Vagina (tissue), 2 donors: ENCODE results near the gene IFNG. TPM values are rescaled to one million over a fixed set of nuclear protein-coding genes. Genes with fewer than 3 reads are reported as not detected.

ENCODE experiments used
- DNase-seq, 2 donors: peaks; one replicate each; pipeline ENCODE4 v3.0.0-alpha.2; 2017; ENCODE audit errors: extremely low spot score in 2 of 2
- H3K27ac ChIP-seq: fragments of 200-600 bp; sonication (generic); one replicate; pipeline ENCODE4 v1.5.1; 2019
- H3K27me3 ChIP-seq: fragments of 200-600 bp; sonication (generic); one replicate; pipeline ENCODE4 v1.5.1; 2019
- H3K36me3 ChIP-seq, 2 donors: fragments of 200-600 bp; sonication (generic); one replicate each; pipeline ENCODE4 v1.5.1; 2017 to 2019
- H3K4me1 ChIP-seq: fragments of 200-600 bp; sonication (generic); one replicate; pipeline ENCODE4 v1.5.1; 2019
- H3K4me3 ChIP-seq, 2 donors: fragments of 200-600 bp; sonication (generic); 1 replicate in 1 of 2; 2 replicates in 1 of 2; pipeline ENCODE4 v1.5.1; 2016 to 2019
- H3K9me3 ChIP-seq: fragments of 200-600 bp; sonication (generic); one replicate; pipeline ENCODE4 v1.5.1; 2019
- POLR2A ChIP-seq, 2 donors: fragments of 450-650 bp; IDR thresholded peaks; one replicate each; pipeline ENCODE4 v1.6.1; 2017; ENCODE audit warnings: antibody characterized with exemption in 2 of 2, mild to moderate bottlenecking in 2 of 2, moderate library complexity in 2 of 2
- POLR2AphosphoS5 ChIP-seq, 2 donors: sonication (generic); formaldehyde crosslinking; IDR thresholded peaks; one replicate each; pipeline ENCODE4 v1.9.0; 2017; ENCODE audit warnings: antibody characterized with exemption in 2 of 2, mild to moderate bottlenecking in 2 of 2, low read depth in 1 of 2; ENCODE audit not compliant: insufficient read depth in 1 of 2
- intact Hi-C: fragments of 100-400 bp; cut with DNase I; formaldehyde crosslinking; loops from one replicate; pipeline ENCODE4 v1.15.1; 2023
- total RNA-seq: library from RNA; depleted of rRNA; stranded (reverse); fragments of >200 nt; gene quantifications from one replicate; pipeline ENCODE4 v1.2.3, GENCODE V29; 2016
- TF ChIP-seq, protein P1 (sequence below), 3 experiments: fragments of 450-650 bp in 2 of 3; fragments of 200-600 bp in 1 of 3; sonication (generic) in 1 of 3; IDR thresholded peaks; one replicate each; pipeline ENCODE4 v1.5.1; 2017 to 2019; ENCODE audit warnings: antibody characterized with exemption in 3 of 3, mild to moderate bottlenecking in 2 of 3, moderate library complexity in 2 of 3

Gene IFNG
- total RNA-seq, 1 donor from 2014 or later = not detected

DNA sequence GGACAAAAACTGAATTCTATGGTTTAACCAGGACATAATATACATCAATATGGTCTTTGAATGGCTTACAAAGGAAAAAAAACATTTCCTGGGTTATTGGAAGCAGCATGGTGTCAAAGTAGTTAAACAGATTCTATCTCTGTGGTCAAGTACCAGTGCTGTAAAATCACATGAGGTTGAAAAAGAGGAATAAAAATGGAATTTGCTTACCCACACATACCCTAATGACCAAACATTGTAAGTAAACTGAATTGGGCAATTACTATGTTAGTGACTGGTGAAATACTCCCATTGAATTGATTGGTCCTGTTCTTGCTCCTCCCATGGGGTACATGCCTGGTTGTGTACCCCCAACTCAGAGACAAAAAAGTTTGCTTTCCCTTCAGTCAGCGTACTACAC, 19.6 kb downstream of the IFNG start:
- DNase-seq = no peak
- Histone ChIP-seq H3K4me1 (no peaks in the 10 kb centered on the region), H3K36me3 (no peaks in the 10 kb centered on the region), H3K27me3 (no peaks in the 10 kb centered on the region), H3K9me3 (no peaks in the 10 kb centered on the region), H3K4me3 (no peak overlapping the region), H3K27ac (no peak overlapping the region)
- no peak for TF ChIP-seq POLR2AphosphoS5 (IDR thresholded peaks at IDR 0.05; ENCODE audit: insufficient read depth in 1 of 2, low read depth in 1 of 2)
- no peak for TF ChIP-seq POLR2A (IDR thresholded peaks at IDR 0.05)
- TF ChIP-seq, protein P1, sequence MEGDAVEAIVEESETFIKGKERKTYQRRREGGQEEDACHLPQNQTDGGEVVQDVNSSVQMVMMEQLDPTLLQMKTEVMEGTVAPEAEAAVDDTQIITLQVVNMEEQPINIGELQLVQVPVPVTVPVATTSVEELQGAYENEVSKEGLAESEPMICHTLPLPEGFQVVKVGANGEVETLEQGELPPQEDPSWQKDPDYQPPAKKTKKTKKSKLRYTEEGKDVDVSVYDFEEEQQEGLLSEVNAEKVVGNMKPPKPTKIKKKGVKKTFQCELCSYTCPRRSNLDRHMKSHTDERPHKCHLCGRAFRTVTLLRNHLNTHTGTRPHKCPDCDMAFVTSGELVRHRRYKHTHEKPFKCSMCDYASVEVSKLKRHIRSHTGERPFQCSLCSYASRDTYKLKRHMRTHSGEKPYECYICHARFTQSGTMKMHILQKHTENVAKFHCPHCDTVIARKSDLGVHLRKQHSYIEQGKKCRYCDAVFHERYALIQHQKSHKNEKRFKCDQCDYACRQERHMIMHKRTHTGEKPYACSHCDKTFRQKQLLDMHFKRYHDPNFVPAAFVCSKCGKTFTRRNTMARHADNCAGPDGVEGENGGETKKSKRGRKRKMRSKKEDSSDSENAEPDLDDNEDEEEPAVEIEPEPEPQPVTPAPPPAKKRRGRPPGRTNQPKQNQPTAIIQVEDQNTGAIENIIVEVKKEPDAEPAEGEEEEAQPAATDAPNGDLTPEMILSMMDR (IDR thresholded peaks at IDR 0.05) = no peak
- intact Hi-C loops = no loop called here

DNA sequence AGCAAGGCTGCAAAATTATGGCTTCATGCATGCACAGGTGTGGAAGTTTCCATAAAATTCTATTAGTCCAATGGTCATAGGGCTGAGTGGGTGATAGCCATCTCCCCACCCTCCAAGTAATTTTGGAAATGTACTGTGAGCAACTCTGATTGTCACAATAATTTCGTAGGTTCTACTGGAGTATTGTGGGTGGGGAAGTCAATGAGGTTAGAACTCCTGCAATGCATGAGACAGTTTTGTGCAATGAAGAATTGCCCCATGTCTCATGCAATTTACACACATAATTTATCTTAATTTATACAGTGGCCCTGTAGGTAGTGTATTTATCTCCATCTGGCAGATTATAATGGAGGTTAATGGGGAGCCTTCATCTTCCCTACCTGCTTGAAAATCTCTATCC, 20.5 kb downstream of the IFNG start:
- intact Hi-C loops = no loop called here
- Histone ChIP-seq H3K9me3 (no peaks in the 10 kb centered on the region), H3K27me3 (no peaks in the 10 kb centered on the region), H3K27ac (no peak overlapping the region), H3K4me1 (no peaks in the 10 kb centered on the region), H3K4me3 (no peak overlapping the region), H3K36me3 (no peaks in the 10 kb centered on the region)
- TF ChIP-seq POLR2A (IDR thresholded peaks at IDR 0.05) (no peak), POLR2AphosphoS5 (IDR thresholded peaks at IDR 0.05; ENCODE audit: insufficient read depth in 1 of 2, low read depth in 1 of 2) (no peak)
- TF ChIP-seq, protein P1 (IDR thresholded peaks at IDR 0.05) = no peak
- no peak for DNase-seq

DNA sequence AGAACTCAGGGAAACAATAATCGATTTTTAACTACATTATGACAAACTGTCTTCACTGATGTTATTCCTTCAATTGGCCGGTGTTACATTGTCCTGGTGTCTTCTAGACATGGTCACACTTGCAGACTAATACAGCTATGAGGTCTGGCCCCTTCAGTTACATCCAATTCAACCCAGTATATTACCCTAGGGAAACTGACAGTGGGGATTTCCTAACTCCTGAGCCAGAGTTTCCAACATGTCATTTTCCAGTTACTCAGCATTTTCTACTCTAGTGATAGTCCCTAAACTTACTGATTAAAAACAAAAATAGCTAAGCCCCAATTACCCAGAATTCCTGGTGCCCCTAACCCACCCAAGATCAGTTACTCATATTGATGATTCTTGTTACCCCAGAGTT, 21.1 kb downstream of the IFNG start:
- DNase-seq = no peak
- Histone ChIP-seq H3K27me3 (no peaks in the 10 kb centered on the region), H3K27ac (no peak overlapping the region), H3K4me1 (no peaks in the 10 kb centered on the region), H3K36me3 (no peaks in the 10 kb centered on the region), H3K9me3 (no peaks in the 10 kb centered on the region), H3K4me3 (no peak overlapping the region)
- TF ChIP-seq, protein P1 (IDR thresholded peaks at IDR 0.05) = no peak
- TF ChIP-seq POLR2AphosphoS5 (IDR thresholded peaks at IDR 0.05; ENCODE audit: insufficient read depth in 1 of 2, low read depth in 1 of 2) = no peak
- no peak for TF ChIP-seq POLR2A (IDR thresholded peaks at IDR 0.05)
- intact Hi-C loops = no loop called here

DNA sequence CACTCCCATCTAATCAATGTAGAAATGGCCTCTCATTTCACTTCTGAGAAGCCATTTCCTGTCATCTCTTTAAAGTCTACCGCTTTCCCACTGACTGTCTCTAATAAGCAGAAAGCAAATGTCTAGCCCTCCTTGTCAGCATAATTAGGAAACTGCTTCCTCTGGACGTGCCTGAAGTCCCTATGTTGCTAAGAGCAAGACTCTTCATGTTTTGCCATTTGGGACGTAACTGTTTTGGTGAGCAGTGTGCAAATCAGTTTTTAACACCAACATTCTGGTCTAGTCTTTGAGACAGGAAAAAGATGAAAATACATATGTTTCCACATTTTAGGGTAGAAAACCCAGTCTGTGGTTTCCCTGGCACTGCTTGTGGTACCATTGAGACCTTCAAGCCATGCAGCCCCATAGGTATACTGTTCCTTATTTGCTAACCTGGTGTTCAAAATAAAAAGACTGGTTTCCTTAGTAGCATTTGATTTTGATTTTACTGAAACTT, 22.2 kb downstream of the IFNG start:
- no peak for DNase-seq
- no peaks in the 10 kb centered on the region for H3K36me3 ChIP-seq
- no peaks in the 10 kb centered on the region for H3K4me1 ChIP-seq
- no peak overlapping the region for H3K27ac ChIP-seq
- H3K27me3 ChIP-seq = no peaks in the 10 kb centered on the region
- TF ChIP-seq POLR2AphosphoS5 (IDR thresholded peaks at IDR 0.05; ENCODE audit: insufficient read depth in 1 of 2, low read depth in 1 of 2) = no peak
- TF ChIP-seq POLR2A (IDR thresholded peaks at IDR 0.05) = no peak
- TF ChIP-seq, protein P1 (IDR thresholded peaks at IDR 0.05) = no peak
- no peak overlapping the region for H3K4me3 ChIP-seq
- intact Hi-C loops = no loop called here
- no peaks in the 10 kb centered on the region for H3K9me3 ChIP-seq

DNA sequence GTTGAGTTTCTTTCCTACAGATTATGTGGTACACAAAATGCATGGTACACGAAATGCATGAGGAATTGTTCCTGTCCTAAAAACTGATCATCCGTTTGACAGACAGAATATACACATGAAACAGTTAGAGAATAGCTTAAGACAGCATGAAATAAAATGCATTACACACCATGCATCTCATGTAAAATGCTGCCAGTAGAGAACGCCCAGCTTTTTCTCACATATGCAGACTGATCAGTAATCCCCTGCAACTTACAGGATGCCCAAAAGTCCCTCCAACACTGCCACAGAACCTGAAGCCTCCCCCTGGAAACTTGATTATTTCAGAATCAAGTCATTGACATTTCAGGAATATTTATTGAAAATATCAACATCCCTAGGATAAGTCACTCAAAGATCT, 24.0 kb downstream of the IFNG start:
- TF ChIP-seq POLR2AphosphoS5 (IDR thresholded peaks at IDR 0.05; ENCODE audit: insufficient read depth in 1 of 2, low read depth in 1 of 2) = no peak
- no peak for TF ChIP-seq POLR2A (IDR thresholded peaks at IDR 0.05)
- TF ChIP-seq, protein P1 (IDR thresholded peaks at IDR 0.05) = no peak
- no peak for DNase-seq
- Histone ChIP-seq H3K36me3 (no peaks in the 10 kb centered on the region), H3K4me3 (no peak overlapping the region), H3K9me3 (no peaks in the 10 kb centered on the region), H3K27me3 (no peaks in the 10 kb centered on the region), H3K27ac (no peak overlapping the region), H3K4me1 (no peaks in the 10 kb centered on the region)
- intact Hi-C loops = no loop called here
